K562 treated with DMSO at 1 percent for 12 hours (cell line): Measurements from ENCODE around the gene LTBP2. TPM values are rescaled to one million over a fixed set of nuclear protein-coding genes. Genes with fewer than 3 reads are reported as not detected.

Experiments
- total RNA-seq: library from RNA; unstranded; fragments of 300-600 nt; gene quantifications from 2 replicates; pipeline ENCODE4 v1.2.3, GENCODE V29; 2022; ENCODE audit not compliant: insufficient read depth

Gene LTBP2
- 0.11 and 2.3 TPM in 2 replicates for total RNA-seq

DNA sequence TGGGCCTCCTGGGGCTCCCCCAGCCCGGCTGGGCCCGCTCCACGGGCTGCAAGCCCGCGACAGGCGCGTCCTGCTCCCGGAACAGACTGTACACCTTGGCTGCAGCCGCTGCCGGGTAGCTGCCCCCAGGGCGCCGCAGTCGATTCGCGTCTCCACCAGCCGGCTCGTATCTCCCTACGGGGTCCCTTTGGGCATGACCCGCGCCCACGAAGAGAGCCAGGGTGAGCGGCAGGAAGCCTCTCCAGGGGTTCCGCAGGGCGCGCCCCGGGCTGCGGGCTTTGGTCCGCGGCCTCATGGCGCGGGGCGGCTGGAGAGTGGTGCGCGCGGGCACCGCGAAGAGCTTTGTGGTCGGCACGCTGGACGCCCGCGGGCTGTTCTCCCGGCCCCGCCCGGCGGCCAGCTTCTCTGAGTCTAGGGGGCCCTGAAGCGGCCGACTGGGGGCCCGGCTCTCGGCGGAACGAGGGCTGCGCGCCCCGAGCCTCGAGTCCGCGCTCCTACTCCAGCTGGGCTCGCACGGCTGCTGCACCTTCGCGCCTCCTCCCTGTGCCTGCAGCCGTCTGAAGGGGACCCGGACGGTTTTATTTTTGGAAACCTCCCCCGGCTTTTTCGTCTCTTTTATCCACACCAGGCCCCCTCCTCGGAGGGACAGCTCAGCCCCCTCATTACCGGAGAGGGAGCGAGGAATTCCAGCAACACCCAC lies at the start of gene LTBP2:
Gene LTBP2, minus strand, starts transcription at position 588 of the 700 bp plus-strand sequence. Its CDS starts 293 bp downstream, at position 295.

DNA sequence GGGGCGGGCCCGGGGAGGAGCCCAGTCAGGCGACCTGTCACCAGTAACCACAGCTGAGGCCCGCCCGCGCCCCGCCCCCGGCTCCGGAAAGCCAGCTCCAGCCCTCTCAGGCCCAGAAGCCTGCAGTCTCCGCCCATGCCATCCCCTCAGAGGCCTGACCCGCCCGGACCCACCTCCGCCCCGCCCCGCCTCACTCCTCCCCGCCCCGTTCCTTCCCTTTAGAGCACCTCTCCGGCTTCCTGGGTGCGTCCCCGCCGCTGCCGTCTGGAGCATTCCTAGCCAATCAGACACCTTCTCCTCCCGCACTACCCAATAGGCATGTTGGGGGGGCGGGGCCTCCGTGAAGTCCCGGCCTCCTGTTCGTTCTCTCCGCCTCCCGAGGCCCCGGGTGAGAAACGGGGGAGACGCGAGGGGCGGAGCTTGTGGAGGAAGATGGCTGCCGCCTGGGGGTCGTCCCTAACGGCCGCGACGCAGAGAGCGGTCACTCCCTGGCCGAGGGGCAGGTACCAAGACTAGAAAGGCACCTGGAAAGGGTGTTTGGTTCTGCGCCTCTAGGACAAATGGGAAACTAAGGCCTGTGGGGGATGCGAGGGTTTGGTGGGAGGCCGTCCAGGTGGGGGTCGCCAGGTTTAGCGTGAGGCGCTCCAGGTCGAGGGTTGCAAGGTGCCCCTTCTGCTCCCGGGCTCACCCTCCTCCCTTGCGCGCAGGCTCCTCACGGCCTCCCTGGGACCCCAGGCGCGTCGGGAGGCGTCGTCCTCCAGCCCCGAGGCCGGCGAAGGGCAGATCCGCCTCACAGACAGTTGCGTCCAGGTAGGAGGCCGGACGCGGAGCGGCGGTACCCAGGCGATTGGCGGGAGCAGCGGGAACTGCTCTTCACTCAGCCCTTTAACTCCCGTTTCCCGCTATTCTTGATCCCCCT lies 118.4 kb downstream of the LTBP2 start, which contains the start of gene ISCA2:
Gene ISCA2, plus strand, starts transcription at position 423 of the 919 bp plus-strand sequence. Its CDS starts 10 bp downstream, at position 433.

DNA sequence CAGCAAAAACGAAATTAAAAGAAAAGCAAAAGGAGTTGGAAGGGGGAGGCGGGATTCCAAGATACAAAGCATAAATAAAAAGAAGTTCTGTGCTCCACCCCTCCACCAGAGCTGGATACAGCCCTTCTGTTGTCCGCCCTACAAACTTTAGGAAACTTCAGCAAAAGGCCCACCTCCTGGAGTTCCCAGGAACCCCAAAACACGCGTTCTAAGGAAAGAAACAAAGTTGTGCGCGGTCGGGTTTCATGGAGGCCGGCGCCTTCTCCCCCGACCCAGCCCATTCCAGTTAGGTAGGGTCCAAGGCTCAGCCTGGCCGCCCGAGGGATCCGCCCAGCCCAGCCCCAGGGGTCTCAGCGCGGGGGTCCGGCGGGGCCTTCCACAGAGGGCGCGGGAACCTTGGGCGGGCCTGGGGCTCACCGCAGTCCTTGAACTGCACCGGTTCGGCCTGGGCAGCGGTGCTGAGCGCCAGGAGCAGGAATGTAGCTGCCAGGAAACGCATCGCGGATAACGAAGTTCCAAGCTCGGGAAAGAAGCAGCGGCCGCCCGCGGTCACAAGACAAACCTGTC lies 119.2 kb downstream of the LTBP2 start, which contains the start of gene NPC2:
Gene NPC2, minus strand, starts transcription at position 530 of the 567 bp plus-strand sequence. Its CDS starts 31 bp downstream, at position 499.

Other genes starting within 250 kb of the LTBP2 start
- gene SYNDIG1L, start 186.0 kb downstream of the LTBP2 start, total RNA-seq, result not detected in 2 replicates
- 184 and 209 TPM in 2 replicates for gene NPC2, start 118.9 kb downstream of the LTBP2 start, total RNA-seq
- gene ISCA2, start 118.5 kb downstream of the LTBP2 start, total RNA-seq, result 10.5 and 13.8 TPM in 2 replicates
- gene AREL1, start 100.8 kb upstream of the LTBP2 start, total RNA-seq, result 4.4 and 15.5 TPM in 2 replicates
- gene FCF1, start 100.9 kb upstream of the LTBP2 start, total RNA-seq, result 11.6 and 34.2 TPM in 2 replicates
- gene YLPM1, start 151.1 kb upstream of the LTBP2 start, total RNA-seq, result 7.2 and 29.2 TPM in 2 replicates